GM19351 (cell line): ENCODE measurements around the gene TP53TG3E.
"Not testable (repeated sequence)": the region's sequence is repeated elsewhere in the genome, so short reads cannot be mapped to it uniquely, and the experiment has no call there.

ENCODE experiments used
- ATAC-seq: cut with Tn5 transposase; IDR thresholded peaks from one replicate; pipeline ENCODE4 v1.9.1; 2021; ENCODE audit warnings: mild to moderate bottlenecking, moderate library complexity; ENCODE audit not compliant: unreplicated experiment

Gene TP53TG3E

GRCh38 chr16:33304006-33304405 is at the start of gene TP53TG3E:
Gene TP53TG3E (plus strand): TSS chr16:33304306. CDS start chr16:33304374, 68 bp downstream.
- not testable (repeated sequence) for ATAC-seq

- ATAC-seq, result not testable (repeated sequence)
These were observed 32.3 kb downstream of the TP53TG3E start for GRCh38 chr16:33336226-33337012.

GRCh38 chr16:33337627-33338542 is 33.8 kb downstream of the TP53TG3E start:
- not testable (repeated sequence) for ATAC-seq

GRCh38 chr16:33338543-33338951 is 34.4 kb downstream of the TP53TG3E start:
- ATAC-seq, result not testable (repeated sequence)

GRCh38 chr16:33339093-33340061 is 35.3 kb downstream of the TP53TG3E start:
- ATAC-seq, result not testable (repeated sequence)
